AG10803 (cell line): ENCODE results near the gene GSG1.

Experiments
- DNase-seq: peaks from one replicate; pipeline ENCODE4 v3.0.0; 2010; ENCODE audit warnings: low read depth
- H3K4me3 ChIP-seq: 2 replicates; pipeline ENCODE4 v1.5.1; 2011; ENCODE audit warnings: mild to moderate bottlenecking, low read length, control low read depth
- TF ChIP-seq, protein P1 (sequence below): conservative IDR thresholded peaks from 2 replicates; pipeline ENCODE4 v1.5.1; 2011; ENCODE audit warnings: mild to moderate bottlenecking, low read length, control low read depth, inconsistent platforms

The GSG1 gene

GRCh38 chr12:13105781-13106180, 2.3 kb upstream of the GSG1 start:
- no peak for DNase-seq
- no peak overlapping the region for H3K4me3 ChIP-seq
- TF ChIP-seq, protein P1, sequence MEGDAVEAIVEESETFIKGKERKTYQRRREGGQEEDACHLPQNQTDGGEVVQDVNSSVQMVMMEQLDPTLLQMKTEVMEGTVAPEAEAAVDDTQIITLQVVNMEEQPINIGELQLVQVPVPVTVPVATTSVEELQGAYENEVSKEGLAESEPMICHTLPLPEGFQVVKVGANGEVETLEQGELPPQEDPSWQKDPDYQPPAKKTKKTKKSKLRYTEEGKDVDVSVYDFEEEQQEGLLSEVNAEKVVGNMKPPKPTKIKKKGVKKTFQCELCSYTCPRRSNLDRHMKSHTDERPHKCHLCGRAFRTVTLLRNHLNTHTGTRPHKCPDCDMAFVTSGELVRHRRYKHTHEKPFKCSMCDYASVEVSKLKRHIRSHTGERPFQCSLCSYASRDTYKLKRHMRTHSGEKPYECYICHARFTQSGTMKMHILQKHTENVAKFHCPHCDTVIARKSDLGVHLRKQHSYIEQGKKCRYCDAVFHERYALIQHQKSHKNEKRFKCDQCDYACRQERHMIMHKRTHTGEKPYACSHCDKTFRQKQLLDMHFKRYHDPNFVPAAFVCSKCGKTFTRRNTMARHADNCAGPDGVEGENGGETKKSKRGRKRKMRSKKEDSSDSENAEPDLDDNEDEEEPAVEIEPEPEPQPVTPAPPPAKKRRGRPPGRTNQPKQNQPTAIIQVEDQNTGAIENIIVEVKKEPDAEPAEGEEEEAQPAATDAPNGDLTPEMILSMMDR = no peak

GRCh38 chr12:13104409-13104808, 942 bp upstream of the GSG1 start:
- no peak overlapping the region for H3K4me3 ChIP-seq
- TF ChIP-seq, protein P1 = no peak
- DNase-seq = no peak

DNA sequence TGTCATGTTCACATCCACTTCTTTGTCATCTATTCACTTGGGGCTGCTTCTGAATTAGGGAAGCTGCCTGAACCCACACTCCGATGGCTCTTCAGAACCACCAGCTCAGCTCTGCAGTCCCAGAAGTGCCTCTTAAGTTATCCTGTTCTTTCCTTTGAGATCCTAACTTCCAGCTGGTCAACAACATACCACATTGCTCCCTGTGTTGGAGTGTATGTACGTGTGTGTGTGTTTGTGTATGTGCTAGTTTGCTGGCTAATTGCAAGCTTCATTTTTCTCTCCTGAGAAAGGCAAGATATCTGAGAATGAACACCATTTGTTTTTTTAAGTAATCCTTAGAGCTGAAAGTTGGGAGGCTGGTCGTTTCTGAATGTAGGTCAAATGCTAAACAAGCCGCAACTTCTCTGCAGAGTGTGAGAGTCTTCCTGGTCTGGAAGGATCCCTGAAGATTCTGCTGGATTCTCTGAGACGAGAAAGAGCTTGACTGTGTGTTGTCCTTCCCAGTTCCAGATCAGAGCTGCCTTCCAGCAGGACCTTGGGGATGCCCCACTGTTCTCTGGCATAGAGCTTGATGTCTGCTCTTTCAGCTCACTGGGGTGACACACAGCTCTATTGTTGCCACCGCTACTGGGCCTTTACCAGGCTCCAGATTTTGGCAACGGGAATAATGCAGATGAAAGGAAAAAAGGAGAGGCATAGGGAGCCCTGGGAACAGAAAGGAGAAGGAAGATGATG, 839 bp downstream of the GSG1 start:
- peak; percentile 56 for DNase-seq
- TF ChIP-seq, protein P1 = no peak

DNA sequence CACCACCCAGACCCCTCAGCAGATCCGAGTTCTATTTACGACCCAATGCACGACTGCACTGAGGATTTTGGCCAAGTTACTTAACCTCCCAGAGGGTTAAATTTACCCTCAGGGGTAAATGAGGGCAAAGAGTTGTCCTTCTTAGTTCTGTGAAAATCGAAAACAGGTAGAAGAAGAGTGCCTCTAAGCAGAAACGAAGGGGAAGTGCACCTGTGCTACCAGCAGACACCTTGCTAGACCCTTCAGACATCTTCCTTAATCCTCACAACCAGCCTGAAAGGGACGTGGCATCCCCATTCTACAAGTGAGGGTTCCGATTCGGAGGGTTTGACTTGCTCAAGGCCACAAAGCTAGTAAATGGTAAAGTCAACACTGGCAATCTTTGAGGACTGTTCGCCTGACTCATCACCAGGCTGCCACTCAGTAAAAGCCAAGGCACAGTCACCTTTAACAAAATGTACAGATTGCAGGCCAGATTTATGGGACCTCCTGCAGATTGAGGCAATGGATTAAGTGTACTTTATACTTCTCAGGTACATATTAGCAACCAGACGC, 1.6 kb downstream of the GSG1 start:
- TF ChIP-seq, protein P1 = no peak
- no peak for DNase-seq
- peak overlapping the region; percentile 53 for H3K4me3 ChIP-seq

More for the DNA sequence above, 839 bp downstream of the GSG1 start:
- no peak overlapping the region for H3K4me3 ChIP-seq

DNA sequence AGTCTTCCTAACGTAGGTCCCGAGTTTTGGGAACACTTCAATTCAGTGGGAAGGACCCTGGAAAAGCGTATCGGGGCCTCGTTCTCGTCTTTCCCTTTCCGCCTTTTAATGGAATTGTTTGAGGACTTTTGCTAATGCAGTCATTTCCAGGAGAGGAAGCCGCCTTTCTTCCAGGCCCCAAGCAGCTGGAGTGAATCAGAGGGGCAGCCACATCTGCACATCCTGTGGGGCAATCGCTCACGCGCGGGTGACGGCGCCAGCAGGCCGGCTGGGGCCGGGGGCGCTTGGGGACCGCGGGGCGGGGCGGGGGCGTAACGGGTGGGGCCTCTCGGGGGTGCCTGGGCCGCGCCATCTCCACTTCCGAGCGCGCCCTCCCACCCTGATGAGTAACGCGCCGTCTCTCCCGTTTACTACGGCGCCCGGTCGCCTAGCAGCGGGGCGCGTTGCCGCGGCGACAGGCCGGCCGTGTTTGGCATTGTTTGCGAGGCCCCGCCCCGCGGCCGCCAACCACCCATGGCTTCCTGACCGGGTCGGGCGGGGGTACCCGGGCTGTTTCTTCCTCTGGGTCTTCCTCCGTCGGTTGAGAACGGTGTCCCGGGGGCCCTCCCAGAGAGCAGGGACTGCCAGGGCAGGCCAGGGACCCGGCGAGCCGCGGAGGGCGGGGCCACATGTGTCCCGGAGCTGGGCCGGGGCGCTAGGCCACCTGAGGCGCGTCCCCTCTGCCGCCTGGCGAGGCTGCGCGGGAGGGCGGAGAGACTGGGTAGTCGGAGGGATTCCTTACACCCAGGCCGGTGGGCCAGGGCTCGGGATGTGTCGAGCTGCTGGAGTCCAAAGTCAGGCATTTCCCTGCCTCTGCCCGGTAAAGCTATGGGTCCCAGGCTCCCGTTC, 2.3 kb downstream of the GSG1 start:
- TF ChIP-seq, protein P1 = no peak
- DNase-seq = peak; percentile 95
- H3K4me3 ChIP-seq = peak overlapping the region; percentile 53

DNA sequence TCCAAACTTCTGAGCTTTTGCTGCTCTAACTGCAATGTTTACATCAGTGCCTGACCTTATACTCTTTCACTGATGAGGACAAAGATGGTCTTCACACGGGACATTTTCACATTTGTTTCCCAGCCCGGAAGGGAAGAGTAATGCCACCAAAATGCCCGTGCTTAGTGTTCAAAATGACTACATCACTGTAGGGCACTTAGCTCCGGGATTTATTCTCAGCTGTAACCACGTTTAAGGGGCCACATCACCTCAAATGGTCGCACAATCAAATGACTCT, 2.9 kb downstream of the GSG1 start:
- TF ChIP-seq, protein P1 = no peak
- peak overlapping the region; percentile 51 for H3K4me3 ChIP-seq
- DNase-seq = no peak
